GM12891 (cell line): ENCODE measurements around the gene PTPN7.

Source experiments
- POLR2A ChIP-seq: IDR thresholded peaks from 2 replicates; pipeline ENCODE4 v1.6.1; 2011; ENCODE audit warnings: low read depth, low read length, control low read depth
- POLR2AphosphoS5 ChIP-seq: IDR thresholded peaks from 2 replicates; pipeline ENCODE4 v1.6.1; 2011; ENCODE audit warnings: low read depth, low read length, control low read depth

GRCh38 chr1:202168861-202169260, 8.5 kb upstream of the PTPN7 start:
- TF ChIP-seq POLR2AphosphoS5 (no peak), POLR2A (no peak)
